ENCODE measurements around the gene MYO9B.
"Not testable (repeated sequence)": the region's sequence is repeated elsewhere in the genome, so short reads cannot be mapped to it uniquely, and the experiment has no call there.

The MYO9B gene

DNA sequence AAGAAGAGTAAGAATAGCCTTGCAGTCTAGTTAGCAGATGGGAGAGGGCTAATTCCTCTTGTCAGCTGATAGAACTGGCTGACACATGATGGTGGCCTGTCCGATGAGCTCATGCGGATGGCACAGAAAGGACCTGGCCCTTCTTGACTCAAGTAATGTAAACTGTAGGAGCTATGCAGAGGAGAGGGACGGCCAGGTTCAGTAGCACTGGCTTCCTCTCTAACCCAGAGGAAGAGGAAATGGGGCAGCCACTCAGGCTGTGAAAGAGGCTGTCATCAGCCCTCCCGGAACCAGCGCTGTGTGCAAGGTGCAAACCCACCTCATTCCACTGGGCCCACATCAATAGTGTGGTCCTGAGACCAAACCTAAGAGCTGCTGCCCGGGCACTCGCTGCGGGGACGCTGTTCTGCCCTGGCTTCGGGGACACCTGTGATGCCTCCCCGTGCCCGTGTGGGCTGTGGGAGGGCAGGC is 108.8 kb downstream of the MYO9B start:
- no peak for DNase-seq

DNA sequence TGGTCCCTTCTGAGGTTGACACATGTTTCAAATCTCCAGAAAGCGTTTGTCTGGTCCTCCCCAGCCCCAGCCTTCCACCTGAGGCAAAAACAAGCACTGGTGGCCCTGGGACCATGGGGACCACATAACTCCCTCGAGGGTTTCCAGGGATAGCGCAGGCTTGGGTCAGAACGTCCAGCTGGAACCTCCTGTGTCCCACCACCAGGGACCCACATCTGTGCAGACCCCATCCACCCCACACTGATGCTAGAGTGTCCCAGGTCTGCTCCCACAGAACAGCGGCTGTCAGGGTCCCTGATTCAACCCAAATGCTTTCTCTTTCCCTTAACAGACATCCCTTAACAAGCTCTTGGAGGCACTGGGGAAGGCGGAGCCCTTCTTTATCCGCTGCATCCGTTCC is 110.0 kb downstream of the MYO9B start:
- DNase-seq: no peak

DNA sequence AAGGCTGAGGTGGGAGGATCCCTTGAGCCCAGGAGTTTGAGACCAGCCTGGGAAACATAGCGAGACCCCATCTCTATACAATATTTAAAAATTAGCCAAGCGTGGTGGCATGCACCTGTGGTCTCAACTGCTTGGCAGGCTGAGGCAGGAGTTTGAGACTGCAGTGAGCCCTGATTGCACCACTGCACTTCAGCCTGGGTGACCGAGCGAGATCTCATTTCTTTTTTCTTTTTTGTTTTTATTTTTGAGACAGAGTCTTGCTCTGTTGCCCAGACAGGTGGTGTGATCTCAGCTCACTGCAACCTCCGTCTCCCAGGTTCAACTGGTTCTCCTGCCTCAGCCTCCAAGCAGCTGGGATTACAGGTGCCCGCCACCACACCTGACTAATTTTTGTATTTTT is 116.2 kb downstream of the MYO9B start:
- not testable (repeated sequence) for DNase-seq

DNA sequence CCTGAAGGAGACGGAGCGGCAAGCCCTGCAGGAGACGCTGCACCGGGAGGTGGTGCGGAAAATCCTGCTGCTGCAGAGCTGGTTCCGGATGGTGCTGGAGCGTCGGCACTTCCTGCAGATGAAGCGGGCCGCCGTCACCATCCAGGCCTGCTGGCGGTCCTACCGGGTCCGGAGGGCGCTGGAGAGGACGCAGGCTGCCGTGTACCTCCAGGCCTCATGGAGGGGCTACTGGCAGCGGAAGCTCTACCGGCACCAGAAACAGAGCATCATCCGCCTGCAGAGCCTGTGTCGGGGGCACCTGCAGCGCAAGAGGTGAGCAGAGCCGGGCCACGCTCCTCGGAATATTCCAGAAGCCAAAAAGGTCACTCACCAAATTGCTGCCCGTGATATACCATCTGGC is 117.2 kb downstream of the MYO9B start:
- DNase-seq: no peak

DNA sequence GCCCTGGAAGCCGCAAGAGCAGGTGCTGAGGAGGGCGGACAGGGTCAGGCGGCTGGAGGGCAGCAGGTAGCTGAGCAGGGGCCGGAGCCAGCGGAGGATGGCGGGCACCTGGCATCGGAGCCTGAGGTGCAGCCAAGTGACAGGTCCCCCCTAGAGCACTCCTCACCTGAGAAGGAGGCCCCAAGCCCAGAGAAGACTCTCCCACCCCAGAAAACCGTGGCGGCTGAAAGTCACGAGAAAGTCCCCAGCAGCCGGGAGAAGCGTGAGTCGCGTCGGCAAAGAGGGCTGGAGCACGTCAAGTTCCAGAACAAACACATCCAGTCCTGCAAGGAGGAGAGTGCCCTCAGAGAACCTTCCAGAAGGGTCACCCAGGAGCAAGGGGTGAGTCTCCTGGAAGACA is 119.0 kb downstream of the MYO9B start:
- no peak for DNase-seq

DNA sequence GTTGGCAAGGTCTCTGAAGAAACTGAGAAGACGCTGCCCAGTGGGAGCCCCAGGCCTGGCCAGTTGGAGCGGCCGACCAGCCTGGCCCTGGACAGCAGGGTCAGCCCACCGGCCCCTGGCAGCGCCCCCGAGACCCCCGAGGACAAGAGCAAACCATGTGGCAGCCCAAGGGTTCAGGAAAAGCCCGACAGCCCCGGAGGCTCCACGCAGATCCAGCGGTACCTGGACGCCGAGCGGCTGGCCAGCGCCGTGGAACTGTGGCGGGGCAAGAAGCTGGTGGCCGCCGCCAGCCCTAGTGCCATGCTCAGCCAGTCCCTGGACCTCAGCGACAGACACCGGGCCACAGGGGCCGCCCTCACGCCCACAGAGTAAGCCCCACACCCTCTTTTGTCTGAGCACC is 119.5 kb downstream of the MYO9B start:
- no peak for DNase-seq

DNA sequence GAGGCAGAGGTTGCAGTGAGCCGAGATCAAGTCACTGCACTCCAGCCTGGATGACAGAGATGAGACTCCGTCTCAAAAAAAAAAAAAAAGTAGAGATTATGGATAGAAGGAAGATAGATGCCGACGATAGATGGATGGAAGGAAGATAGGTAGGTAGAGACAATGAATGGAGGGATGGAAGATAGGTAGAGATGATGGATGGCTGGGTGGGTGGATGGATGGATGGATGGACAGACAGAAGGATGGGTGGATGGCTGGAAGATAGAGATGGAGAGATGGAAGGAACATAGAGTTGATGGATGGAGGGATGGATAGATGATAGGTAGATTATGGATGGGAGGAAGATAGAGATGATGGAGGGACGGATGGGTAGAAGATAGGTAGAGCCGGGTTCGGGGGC is 121.0 kb downstream of the MYO9B start:
- DNase-seq: no peak

DNA sequence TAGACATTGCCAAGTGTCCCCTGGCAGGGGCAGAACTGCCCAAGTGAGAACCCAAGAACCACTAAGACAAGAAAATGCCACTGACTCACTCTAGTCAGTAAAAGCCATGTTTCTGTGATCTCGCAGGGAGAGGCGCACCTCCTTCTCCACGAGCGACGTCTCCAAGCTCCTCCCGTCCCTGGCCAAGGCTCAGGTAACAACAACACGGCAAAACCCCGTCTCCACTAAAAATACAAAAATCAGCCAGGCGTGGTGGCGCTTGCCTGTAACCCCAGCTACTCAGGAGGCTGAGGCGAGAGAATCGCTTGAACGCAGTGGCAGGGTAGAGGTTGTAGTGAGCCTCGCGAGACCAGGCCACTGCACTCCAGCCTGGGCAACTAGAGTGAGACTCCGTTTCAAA is 122.1 kb downstream of the MYO9B start:
- no peak for DNase-seq

DNA sequence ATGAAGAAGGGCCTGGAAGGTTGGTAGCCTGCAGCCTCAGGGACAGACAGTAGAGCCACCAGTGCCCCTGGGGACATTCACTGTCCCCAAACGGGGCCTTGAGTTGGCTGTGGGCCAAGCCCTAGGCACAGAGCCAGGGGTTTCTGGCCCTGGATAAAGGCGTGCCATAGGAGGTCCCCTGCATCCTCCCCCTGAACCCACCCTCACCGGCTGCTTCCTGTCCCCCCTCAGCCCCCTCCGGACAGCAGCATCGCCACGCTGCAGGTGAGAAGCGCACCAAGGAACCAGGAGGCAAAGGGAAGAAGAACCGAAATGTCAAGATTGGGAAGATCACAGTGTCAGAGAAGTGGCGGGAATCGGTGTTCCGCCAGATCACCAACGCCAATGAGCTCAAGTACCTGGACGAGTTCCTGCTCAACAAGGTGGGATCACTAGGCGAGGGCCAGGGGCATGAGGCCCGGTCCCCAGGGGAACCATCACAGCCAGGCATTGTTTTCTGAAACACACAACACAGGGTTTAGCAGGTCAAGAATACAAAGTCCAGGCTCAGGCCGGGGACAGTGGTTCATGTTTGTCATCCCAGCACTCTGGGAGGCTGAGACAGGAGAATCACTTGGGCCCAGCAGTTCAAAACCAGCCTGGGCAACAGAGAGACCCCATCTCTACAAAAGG is 125.0 kb downstream of the MYO9B start:
- DNase-seq: no peak

DNA sequence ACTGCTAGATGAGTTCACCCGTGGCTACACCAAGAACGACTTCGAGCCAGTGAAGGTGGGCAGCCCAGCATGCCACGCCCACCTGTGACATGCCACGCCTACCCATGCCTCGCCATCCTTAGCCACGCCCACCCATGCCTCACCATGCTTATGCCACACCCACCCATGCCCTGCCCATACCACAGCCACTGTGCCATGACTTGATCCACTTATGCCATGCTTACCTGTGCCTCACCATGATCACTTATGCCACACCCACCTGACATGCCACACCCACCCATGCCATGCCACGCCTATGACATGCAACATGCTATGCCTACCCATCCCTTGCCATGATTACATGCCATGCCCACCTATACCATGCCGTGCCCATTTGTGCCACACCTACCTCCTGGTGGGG is 126.7 kb downstream of the MYO9B start:
- DNase-seq: no peak

DNA sequence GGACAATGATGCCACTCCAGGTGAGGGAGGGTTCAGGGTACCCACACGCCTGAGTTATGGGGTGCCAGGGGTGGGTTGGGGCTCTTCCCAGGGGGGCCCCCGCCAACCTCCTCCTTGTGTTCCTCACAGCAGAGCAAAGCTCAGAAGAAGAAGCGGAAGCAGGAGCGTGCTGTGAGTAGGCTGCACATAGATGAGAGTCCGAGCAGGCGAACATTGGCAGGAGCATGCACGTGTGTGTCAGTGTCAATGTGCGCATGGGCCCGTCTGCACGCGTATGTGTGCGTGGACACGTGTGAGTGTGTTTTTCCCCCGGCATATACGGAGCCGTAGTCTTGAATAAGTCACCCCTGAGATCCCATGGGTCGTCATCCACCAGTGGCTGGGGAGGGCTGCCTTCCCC is 127.1 kb downstream of the MYO9B start:
- no peak for DNase-seq

DNA sequence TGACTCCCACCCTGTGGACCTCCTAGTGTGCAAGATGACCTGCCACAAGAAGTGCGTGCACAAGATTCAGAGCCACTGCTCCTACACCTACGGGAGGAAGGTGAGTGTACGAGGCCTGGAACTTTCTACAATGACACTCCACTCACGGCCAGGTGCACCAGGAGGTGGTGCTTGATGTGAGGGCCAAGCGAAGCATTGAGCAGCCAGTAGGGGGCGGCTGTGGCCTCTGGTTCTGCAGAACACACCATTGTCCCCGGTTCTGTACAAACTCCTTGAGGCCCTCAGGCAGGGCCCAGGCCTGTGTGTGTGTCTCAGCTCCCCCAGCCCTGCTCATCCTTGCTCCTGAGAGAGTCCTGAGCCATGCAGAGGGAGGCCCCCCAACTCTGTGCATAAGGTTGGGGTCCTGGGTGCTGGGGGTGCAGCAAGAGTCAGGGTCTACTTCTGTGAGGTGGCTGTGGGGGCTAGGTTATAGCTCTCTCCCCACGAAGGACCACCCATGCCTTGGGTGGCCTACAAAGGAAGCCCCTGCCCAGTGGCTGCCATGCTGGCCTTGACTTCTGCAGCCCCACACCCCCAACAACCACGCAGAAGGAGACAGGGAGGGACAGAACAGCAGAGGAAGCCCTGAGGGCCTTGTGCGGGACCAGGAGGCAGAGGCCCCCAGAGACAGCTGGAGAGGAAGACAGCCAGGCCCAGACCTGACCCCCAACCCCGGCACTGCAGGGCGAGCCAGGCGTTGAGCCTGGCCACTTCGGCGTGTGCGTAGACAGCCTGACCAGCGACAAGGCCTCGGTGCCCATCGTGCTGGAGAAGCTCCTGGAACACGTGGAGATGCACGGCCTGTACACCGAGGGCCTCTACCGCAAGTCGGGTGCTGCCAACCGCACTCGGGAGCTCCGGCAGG is 129.9 kb downstream of the MYO9B start:
- DNase-seq: peak; percentile 55

DNA sequence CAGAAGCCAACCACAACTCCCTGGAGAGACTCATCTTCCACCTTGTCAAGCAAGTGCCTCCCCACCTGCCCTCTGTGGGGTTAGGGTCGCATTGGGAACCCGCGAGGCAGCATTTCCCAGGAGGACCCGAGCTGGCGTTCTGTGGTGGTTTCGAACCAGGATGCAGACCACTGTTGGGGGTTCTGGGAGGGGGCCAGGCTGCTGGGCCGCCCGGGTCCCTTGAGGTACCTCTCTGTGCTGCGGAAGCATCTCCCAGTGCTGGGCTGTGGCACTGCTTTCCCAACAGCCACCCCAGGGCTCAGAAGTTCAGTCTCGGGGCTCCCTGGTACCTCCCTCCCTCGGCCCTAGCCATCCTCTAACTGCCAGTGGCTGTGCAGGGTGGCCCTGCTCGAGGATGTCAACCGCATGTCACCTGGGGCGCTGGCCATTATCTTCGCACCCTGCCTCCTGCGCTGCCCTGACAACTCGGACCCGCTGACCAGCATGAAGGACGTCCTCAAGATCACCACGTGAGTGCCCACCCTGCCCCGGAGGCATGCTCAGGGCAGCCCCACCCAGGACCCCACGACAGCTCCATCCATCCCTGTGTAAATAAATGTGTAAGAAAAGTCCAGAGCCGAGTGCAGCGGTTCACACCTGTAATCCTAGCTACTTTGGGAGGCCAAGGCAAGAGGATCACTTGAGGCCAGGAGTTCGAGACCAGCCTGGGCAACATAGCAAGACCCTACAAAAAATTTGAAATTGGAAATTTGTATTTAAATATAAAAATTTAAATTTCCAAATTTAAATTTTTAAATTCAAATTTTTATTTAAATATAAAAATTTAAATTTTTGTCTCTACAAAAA is 131.4 kb downstream of the MYO9B start:
- DNase-seq: no peak

DNA sequence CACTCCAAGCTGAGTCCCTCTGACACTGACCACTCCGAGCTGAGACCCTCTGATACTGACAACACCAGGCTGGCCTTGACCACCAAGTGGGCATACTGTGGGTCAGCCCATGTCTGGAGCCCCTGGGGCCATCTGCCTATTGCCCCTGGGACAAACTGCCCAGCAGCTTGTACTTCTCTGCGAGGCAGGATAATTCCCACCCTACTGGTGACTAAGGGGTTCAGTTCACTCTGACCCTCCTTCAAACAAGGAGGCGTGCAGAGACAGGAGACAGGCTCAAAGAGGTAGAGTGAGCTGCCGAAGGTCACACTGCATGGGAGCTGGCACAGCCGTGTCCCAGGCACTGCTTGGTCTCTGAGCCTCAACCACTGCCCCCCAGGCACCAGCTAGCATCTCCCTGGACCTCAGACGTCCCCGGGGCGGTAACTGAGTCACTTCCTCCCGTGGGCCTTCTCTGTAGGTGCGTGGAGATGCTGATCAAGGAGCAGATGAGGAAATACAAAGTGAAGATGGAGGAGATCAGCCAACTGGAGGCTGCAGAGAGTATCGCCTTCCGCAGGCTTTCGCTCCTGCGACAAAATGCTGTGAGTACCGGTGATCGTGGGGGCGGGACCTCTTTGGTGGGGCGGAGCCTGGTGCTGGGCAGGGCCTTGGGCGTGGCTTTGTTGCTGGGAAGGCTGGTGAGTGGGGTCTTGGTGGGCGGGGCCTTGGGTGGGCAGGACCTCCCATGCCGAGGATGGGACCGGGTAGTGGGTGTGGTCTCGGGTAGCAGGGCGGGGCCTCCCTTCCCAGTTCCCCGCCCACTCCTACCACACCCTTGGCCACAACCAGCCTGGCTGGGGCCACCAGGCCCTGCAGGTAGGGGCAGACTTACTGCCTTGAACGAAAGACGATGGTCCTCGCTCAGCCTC is 133.8 kb downstream of the MYO9B start:
- DNase-seq: peak; percentile 46

DNA sequence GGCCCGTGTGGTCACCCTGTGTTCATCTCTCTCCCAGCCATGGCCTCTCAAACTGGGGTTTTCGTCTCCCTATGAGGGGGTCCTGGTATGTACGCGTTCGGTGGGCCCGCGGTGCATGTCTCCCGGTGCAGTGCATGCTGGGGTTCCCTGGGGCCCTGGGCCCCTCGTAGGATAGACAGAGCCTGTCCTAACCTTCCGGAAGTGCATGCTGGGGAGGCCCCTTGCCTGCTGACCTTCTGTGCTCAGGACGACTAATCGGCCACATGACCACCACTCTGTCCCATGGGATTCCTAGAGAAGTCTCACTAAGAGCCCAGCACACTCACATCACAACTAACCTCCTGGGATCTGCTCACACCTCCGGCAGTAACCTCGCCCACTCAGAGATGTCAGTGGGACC is 134.7 kb downstream of the MYO9B start:
- no peak for DNase-seq

DNA sequence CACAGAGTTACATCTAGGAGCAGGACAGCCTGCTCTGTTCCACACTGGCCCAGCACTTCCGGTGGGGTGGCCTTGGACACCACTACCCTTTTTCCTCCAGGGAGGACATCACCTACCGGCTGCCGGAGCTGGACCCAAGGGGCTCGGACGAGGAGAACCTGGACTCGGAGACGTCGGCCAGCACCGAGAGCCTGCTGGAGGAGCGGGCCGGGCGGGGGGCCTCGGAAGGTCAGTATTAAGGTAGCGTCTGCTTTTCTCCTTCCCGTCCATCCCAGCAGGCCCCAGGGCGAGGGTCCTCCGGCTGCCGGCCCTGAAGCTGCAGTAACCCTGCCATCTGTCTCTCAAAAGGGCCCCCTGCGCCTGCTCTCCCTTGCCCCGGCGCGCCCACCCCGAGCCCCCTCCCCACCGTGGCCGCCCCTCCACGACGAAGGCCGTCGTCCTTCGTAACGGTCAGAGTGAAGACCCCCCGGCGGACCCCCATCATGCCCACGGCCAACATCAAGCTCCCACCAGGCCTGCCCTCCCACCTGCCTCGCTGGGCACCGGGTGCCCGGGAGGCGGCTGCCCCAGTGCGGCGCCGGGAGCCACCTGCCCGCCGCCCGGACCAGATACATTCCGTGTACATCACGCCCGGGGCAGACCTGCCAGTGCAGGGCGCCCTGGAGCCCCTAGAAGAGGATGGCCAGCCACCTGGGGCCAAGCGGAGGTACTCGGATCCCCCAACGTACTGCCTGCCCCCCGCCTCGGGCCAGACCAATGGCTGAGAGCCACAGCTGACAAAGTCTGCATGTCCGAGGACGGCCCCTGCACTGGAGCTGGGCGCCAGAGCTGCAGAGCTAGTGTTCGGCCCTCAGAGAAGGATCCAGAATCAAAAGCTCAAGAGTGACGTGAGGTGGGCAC is 136.2 kb downstream of the MYO9B start:
- DNase-seq: no peak

DNA sequence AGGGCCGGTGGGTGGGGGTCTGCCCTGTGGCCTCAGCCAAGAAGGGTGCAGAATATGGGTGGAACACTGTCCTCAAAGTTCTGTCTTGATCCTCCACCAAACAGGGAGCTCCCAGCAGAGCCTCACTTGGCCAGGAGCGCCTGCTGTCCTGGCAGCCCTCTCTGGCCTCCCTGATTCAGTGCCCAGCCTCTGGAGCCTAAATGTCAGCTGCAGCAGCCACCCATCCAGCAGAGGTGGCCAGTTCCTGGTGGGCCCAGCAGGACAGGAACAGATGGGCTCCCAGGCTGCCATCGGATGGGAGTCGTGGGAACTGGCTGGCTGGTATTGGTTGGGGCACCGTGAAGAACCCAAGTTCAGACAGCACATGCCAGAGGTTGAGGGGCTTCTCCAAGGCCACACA is 137.8 kb downstream of the MYO9B start:
- no peak for DNase-seq

DNA sequence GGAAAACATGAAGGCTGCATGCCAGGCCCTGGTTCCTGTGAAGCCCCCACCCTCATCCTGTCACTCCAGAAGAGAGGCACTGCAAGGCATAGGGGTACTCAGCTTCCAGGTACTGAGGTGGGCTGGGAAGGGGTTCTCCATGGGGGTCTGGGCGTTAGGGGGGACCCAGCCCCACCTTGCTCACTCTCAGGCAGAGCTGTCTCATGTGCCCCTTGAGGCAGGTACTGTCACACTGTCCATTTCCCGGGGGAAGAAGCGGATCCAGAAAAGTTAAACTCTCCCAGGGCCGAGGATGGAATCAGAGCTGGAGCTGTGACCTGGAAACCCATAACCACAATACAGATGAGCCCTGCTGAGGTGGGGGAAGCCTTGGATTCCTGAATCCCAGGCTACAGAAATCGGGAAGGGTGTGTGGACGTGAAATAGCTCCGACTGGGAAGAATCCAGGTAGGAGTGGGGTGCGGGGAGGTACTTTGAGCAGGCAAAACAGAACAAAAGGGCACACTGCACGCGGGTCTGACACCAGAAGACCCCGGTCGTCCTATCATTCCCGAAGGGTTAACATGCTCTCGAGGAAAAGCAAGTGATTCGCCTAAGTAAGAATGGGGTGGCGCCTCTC is 139.0 kb downstream of the MYO9B start:
- peak; percentile 52 for DNase-seq

DNA sequence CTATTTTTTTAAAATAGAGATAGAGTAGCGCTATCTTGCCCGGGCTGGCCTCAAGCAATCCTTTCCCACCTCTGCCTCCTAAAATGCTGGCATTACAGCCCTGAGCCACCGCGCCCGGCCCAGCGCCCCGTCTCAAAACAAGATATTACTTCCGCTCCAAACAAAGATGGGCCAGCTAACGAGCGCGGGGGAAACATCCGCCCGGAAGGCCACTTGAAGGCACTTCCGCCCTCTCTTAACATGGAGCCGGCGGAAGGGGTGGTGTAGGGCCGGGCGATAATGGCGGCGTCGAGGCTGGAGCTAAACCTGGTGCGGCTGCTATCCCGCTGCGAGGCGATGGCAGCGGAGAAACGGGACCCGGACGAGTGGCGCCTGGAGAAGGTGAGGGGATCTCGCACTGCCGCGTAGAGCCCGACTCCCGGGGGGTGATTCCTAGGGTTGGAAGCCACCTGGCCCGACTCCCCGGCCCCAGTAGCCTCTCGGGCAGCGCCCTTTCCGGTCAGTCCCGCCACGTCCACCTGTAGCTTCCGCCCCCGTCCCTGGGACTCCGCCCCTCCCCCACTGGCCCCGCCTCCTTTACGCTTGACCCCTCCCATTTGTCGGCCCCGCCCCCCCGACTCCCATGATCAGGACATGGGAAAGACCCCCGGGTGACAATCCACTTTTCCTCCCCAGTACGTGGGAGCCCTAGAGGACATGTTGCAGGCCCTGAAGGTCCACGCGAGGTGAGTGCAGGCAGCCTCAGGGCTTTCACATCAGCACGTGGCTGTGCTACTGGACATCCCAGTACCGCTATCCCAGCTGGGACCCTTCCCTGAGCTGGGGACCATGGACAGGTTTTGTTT is 139.8 kb downstream of the MYO9B start, which contains the start of gene USE1:
USE1 (plus strand) TSS at position 231 of the 845 bp plus-strand sequence; CDS start at position 280, 49 bp downstream.
- DNase-seq: peak; percentile 96
